Transverse colon (tissue), 4 donors: ENCODE data around the gene LRRC32. TPM values are rescaled to one million over a fixed set of nuclear protein-coding genes. Genes with fewer than 3 reads are reported as not detected.
A peak's percentile ranks its signal among the peaks of the same experiment; 100 is the strongest.

Source experiments
- DNase-seq: peaks from one replicate; pipeline ENCODE4 v3.0.0-alpha.2; 2019
- H3K27ac ChIP-seq, 4 donors: fragments of 200-600 bp; sonication (generic); 2 replicates each; pipeline ENCODE4 v1.5.1; 2016 to 2018; ENCODE audit warnings: inconsistent platforms in 4 of 4
- H3K27me3 ChIP-seq: fragments of 200-600 bp; sonication (generic); 2 replicates; pipeline ENCODE4 v1.5.1; 2017; ENCODE audit warnings: inconsistent platforms
- H3K36me3 ChIP-seq, 4 donors: fragments of 200-600 bp; sonication (generic); 2 replicates each; pipeline ENCODE4 v1.5.1; 2017 to 2019; ENCODE audit warnings: inconsistent platforms in 4 of 4
- H3K4me1 ChIP-seq, 4 donors: fragments of 200-600 bp; sonication (generic); 2 replicates each; pipeline ENCODE4 v1.5.1; 2017 to 2020; ENCODE audit warnings: inconsistent platforms in 4 of 4
- H3K4me3 ChIP-seq, 4 donors: fragments of 200-600 bp; sonication (generic); 1 replicate in 1 of 4; 2 replicates in 3 of 4; pipeline versions ENCODE4 v1.5.1 to v1.6.1; 2017 to 2019; ENCODE audit warnings: inconsistent platforms in 4 of 4
- H3K9me3 ChIP-seq, 2 donors: fragments of 200-600 bp; sonication (generic); 2 replicates each; pipeline ENCODE4 v1.5.1; 2017 to 2019; ENCODE audit warnings: inconsistent platforms in 2 of 2
- EP300 ChIP-seq: sonication (generic); formaldehyde crosslinking; IDR thresholded peaks from one replicate; pipeline ENCODE4 v1.6.1; 2017; ENCODE audit warnings: antibody characterized with exemption, low read depth
- POLR2A ChIP-seq: fragments of 450-650 bp; IDR thresholded peaks from one replicate; pipeline ENCODE4 v1.6.1; 2016; ENCODE audit warnings: antibody characterized with exemption, mild to moderate bottlenecking, moderate library complexity
- POLR2AphosphoS5 ChIP-seq, 3 donors: sonication (generic); formaldehyde crosslinking; IDR thresholded peaks; one replicate each; pipeline ENCODE4 v1.6.1; 2016; ENCODE audit warnings: antibody characterized with exemption in 3 of 3
- WGBS, 2 donors: methylation state at CpG; one replicate each; pipeline ENCODE4 v1.1.5; 2018; ENCODE audit warnings: low coverage in 1 of 2; 5-methylcytosine and 5-hydroxymethylcytosine counted together
- in situ Hi-C, 4 donors: fragments of 200-750 bp; cut with MboI; loops; one replicate each; pipeline versions ENCODE4 v1.15.0 to v1.15.1; 2017; ENCODE audit warnings: low sequenced_read_pairs in 3 of 4, low pct_ligation_motif_present in 1 of 4, low pct_unique_long_range_greater_than_20kb in 1 of 4
- intact Hi-C: fragments of 100-400 bp; cut with DNase I; formaldehyde crosslinking; loops from one replicate; pipeline ENCODE4 v1.15.1; 2023; ENCODE audit warnings: low total_unique reads
- total RNA-seq, 4 donors: library from RNA; depleted of rRNA; stranded (reverse); fragments of >200 nt; gene quantifications; one replicate each; pipeline ENCODE4 v1.1.0, GENCODE V29; 2016
- TF ChIP-seq, protein P1 (sequence below), 5 experiments: fragments of 200-600 bp in 3 of 5; fragments of 450-650 bp in 2 of 5; sonication (generic) in 3 of 5; IDR thresholded peaks; 1 replicate in 2 of 5; 2 replicates in 3 of 5; pipeline ENCODE4 v1.5.1; 2016 to 2017; ENCODE audit warnings: antibody characterized with exemption in 5 of 5, inconsistent platforms in 3 of 5, mild to moderate bottlenecking in 2 of 5, moderate library complexity in 1 of 5

The LRRC32 gene
- total RNA-seq, 4 donors from 2014 or later, result 5.1 to 11.5 (median 9.1) TPM

DNA sequence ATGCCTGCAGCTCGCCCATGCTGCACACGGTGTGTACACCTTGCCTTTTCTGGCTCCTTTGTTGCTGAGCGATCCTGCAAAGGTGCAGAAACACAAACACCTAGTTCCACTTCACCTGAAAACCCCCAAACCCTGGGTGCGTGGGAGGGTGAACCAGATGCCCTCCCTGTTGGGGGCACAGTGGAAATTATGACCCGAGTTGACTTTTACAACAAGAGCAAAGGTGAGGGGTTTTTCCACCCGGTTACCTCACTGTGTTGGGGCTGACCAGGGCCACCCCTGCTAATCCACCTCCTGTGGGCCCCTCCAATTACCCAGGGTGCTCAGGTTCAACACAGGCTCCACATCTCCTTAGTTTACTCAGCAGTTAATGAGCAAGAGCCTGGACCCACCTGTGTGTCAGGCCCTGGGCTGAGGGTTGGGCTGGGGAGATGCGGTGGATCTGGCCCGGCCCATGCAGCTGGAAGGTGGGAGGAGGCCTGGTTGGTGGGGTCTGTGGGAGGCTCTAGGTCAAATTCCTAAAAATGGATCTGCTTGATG, 42.1 kb downstream of the LRRC32 start:
- H3K27me3 ChIP-seq, result no peaks in the 10 kb centered on the region
- H3K36me3 ChIP-seq, result no peaks in the 10 kb centered on the region
- in situ Hi-C loops, result no loop called here
- H3K27ac ChIP-seq, result peak overlapping the region in 3 of 4 donors; percentile 14 to 73 (median 66)
- DNase-seq, result no peak
- no peak overlapping the region for H3K4me3 ChIP-seq
- WGBS, 2 donors, result 91% methylated on average over 8 of the region's 8 CpGs; no CpG with 5 or more reads in 1 of the 2 donors
- intact Hi-C loops, result no loop called here
- no peaks in the 10 kb centered on the region for H3K9me3 ChIP-seq
- no peak for TF ChIP-seq POLR2A
- no peak for TF ChIP-seq POLR2AphosphoS5 (IDR thresholded peaks at IDR 0.05)
- TF ChIP-seq, protein P1, sequence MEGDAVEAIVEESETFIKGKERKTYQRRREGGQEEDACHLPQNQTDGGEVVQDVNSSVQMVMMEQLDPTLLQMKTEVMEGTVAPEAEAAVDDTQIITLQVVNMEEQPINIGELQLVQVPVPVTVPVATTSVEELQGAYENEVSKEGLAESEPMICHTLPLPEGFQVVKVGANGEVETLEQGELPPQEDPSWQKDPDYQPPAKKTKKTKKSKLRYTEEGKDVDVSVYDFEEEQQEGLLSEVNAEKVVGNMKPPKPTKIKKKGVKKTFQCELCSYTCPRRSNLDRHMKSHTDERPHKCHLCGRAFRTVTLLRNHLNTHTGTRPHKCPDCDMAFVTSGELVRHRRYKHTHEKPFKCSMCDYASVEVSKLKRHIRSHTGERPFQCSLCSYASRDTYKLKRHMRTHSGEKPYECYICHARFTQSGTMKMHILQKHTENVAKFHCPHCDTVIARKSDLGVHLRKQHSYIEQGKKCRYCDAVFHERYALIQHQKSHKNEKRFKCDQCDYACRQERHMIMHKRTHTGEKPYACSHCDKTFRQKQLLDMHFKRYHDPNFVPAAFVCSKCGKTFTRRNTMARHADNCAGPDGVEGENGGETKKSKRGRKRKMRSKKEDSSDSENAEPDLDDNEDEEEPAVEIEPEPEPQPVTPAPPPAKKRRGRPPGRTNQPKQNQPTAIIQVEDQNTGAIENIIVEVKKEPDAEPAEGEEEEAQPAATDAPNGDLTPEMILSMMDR (IDR thresholded peaks at IDR 0.05), result no peak
- no peak for TF ChIP-seq EP300
- H3K4me1 ChIP-seq, result peaks cover 0 to 33% (median 14%) of the 10 kb centered on the region in 4 donors

DNA sequence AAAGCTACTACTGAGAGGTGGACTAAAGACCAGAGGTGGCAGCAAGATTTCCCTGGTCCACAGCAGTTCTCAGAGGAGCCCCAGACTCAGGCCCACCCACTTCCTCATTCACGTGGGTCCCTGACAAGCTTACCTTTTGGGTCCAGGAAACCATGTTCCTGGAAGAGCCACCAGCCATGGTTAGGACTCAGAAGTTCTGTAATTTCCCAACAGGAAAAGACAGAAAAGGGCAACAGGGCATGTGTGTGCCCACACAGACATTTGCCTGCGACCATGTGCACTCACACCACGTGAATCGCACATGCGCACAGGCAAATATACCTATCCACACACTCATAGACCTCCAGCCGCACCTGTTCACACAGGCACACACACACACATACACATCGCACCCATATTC, 42.9 kb downstream of the LRRC32 start:
- no peak for DNase-seq
- TF ChIP-seq EP300 (no peak), POLR2AphosphoS5 (IDR thresholded peaks at IDR 0.05) (no peak), POLR2A (no peak)
- TF ChIP-seq, protein P1 (IDR thresholded peaks at IDR 0.05), result no peak
- Histone ChIP-seq H3K4me1 (peaks cover 0 to 33% (median 14%) of the 10 kb centered on the region in 4 donors), H3K4me3 (no peak overlapping the region), H3K27ac (no peak overlapping the region), H3K27me3 (no peaks in the 10 kb centered on the region), H3K9me3 (no peaks in the 10 kb centered on the region), H3K36me3 (no peaks in the 10 kb centered on the region)
- in situ Hi-C loops, result no loop called here
- WGBS, 2 donors, result 75 to 100% methylated on average over 1 to 7 of the region's 7 CpGs
- intact Hi-C loops, result no loop called here

DNA sequence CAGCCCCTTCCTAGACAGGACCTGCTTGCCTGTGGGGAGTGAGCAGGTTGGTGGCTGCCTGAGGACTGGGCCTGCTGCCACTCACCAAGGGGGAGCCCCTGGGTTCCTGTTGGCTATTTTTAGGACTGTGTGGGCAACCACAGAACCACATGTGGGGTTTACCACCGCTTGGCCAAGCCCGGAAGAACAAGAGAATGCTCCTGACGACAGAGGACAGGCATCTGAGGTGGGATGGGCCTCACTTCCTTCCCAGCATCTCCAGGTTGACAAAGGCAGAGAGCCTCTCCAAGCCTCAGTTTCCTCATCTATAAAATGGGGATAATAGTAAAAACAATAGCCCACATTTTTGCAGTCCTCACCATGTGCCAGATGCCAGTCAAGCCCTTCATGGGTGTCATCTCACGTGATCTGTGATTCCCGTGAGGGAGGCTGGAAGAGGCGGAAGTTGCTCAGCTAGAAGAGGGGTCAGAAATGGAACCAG, 43.6 kb downstream of the LRRC32 start:
- no peak overlapping the region for H3K27ac ChIP-seq
- intact Hi-C loops, result no loop called here
- in situ Hi-C loops, result no loop called here
- WGBS, 2 donors, result 52 to 77% methylated on average over 2 to 6 of the region's 6 CpGs
- peaks cover 0 to 33% (median 14%) of the 10 kb centered on the region in 4 donors for H3K4me1 ChIP-seq
- no peaks in the 10 kb centered on the region for H3K27me3 ChIP-seq
- TF ChIP-seq EP300, result no peak
- TF ChIP-seq, protein P1 (IDR thresholded peaks at IDR 0.05), result no peak
- no peak for TF ChIP-seq POLR2AphosphoS5 (IDR thresholded peaks at IDR 0.05)
- no peak for TF ChIP-seq POLR2A
- H3K36me3 ChIP-seq, result no peaks in the 10 kb centered on the region
- H3K4me3 ChIP-seq, result no peak overlapping the region
- H3K9me3 ChIP-seq, result no peaks in the 10 kb centered on the region
- no peak for DNase-seq

DNA sequence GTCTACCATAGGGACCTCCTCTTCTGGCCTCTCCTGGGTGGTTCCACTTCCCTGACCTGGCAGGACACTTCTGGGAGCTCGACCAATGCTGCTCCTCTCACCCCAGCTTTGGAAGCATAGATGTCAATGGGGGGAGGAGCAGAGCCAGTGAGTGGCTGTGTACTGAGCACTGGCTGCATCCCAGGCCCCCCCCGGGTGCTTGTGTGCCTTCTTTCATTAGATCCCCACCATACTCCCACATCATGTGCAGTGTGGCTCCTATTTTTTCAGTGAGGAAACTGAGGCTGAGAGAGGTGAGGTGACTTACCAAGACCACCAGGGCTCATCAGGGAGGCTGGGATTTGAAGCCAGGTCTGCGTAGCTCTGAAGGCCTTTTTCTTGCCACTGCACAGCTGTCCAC, 44.3 kb downstream of the LRRC32 start:
- no peak overlapping the region for H3K27ac ChIP-seq
- H3K27me3 ChIP-seq, result no peaks in the 10 kb centered on the region
- no peak for DNase-seq
- H3K9me3 ChIP-seq, result no peaks in the 10 kb centered on the region
- no peaks in the 10 kb centered on the region for H3K36me3 ChIP-seq
- intact Hi-C loops, result no loop called here
- peaks cover 0 to 36% (median 14%) of the 10 kb centered on the region in 4 donors for H3K4me1 ChIP-seq
- in situ Hi-C loops, result no loop called here
- WGBS, 2 donors, result 98% methylated on average over 3 of the region's 3 CpGs; no CpG with 5 or more reads in 1 of the 2 donors
- H3K4me3 ChIP-seq, result no peak overlapping the region
- TF ChIP-seq, protein P1 (IDR thresholded peaks at IDR 0.05), result no peak
- TF ChIP-seq POLR2A, result no peak
- no peak for TF ChIP-seq EP300
- TF ChIP-seq POLR2AphosphoS5 (IDR thresholded peaks at IDR 0.05), result no peak
